K562 (cell line): Measurements from ENCODE around the gene P2RX1.

Source experiments
- HDAC2 ChIP-seq: fragments of 450-650 bp; IDR thresholded peaks from 2 replicates; pipeline ENCODE4 v1.6.1; 2016; ENCODE audit warnings: mild to moderate bottlenecking
- HDGF ChIP-seq: fragments of 450-650 bp; IDR thresholded peaks from 2 replicates; pipeline ENCODE4 v1.6.1; 2016
- HNRNPL ChIP-seq: fragments of 200-400 bp; formaldehyde crosslinking; IDR thresholded peaks from 2 replicates; pipeline ENCODE4 v1.6.1; 2017; ENCODE audit warnings: low read depth, mild to moderate bottlenecking, low read length
- MAFF ChIP-seq: IDR thresholded peaks from 2 replicates; pipeline ENCODE4 v1.6.1; 2012; ENCODE audit warnings: low read length, improper control_type of control experiment
- MEF2D ChIP-seq: conservative IDR thresholded peaks from 2 replicates; pipeline ENCODE4 v1.6.1; 2016; ENCODE audit warnings: low read depth, missing genetic modification characterization, missing compliant biosample characterization
- MXI1 ChIP-seq: IDR thresholded peaks from 2 replicates; pipeline ENCODE4 v1.6.1; 2011; ENCODE audit warnings: low read depth, mild to moderate bottlenecking, improper control_type of control experiment, low read length
- NFE2L1 ChIP-seq: fragments of 450-650 bp; IDR thresholded peaks from 2 replicates; pipeline ENCODE4 v1.6.1; 2016; ENCODE audit warnings: missing genetic modification characterization, low read depth, mild to moderate bottlenecking, missing compliant biosample characterization, moderate library complexity, borderline replicate concordance
- RBFOX2 ChIP-seq: fragments of 200-400 bp; formaldehyde crosslinking; IDR thresholded peaks from 2 replicates; pipeline ENCODE4 v1.6.1; 2017; ENCODE audit warnings: low read depth, mild to moderate bottlenecking, low read length, moderate library complexity
- TF ChIP-seq, protein P1 (sequence below): sonication (generic); formaldehyde crosslinking; IDR thresholded peaks from 2 replicates; pipeline ENCODE4 v1.8.1; 2022; ENCODE audit warnings: missing genetic modification reagents
- TF ChIP-seq, protein P2 (sequence below), 3 experiments: IDR thresholded peaks in 2 of 3; conservative IDR thresholded peaks in 1 of 3; 2 replicates each; pipeline ENCODE4 v1.5.1; 2011 to 2012; ENCODE audit warnings: low read length in 3 of 3, mild to moderate bottlenecking in 3 of 3, control low read depth in 2 of 3, improper control_type of control experiment in 1 of 3, inconsistent platforms in 1 of 3, low read depth in 1 of 3, mixed read lengths in 1 of 3, moderate library complexity in 1 of 3; ENCODE audit not compliant: insufficient read depth in 2 of 3

DNA sequence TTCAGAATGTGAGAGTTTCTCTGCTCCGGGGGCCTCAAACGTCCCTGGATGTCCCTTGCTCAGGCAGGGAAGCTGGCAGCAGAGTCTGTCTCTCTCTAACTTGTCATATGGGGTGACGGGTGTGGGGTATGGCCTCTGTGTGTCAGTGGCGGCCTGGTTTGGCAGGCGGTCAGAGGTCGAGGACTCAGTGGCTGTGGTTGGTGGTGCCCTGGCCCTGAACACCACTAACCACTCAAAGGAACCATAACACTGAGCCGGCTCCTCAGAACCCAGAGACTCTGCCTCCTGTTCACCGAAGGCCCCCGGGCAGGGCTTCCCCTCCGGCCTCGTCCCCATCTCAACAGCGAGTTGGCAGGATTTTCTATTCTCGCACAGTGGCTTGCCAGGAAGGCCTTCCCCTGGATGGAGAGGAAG is 677 bp downstream of the P2RX1 start:
- TF ChIP-seq, protein P1, sequence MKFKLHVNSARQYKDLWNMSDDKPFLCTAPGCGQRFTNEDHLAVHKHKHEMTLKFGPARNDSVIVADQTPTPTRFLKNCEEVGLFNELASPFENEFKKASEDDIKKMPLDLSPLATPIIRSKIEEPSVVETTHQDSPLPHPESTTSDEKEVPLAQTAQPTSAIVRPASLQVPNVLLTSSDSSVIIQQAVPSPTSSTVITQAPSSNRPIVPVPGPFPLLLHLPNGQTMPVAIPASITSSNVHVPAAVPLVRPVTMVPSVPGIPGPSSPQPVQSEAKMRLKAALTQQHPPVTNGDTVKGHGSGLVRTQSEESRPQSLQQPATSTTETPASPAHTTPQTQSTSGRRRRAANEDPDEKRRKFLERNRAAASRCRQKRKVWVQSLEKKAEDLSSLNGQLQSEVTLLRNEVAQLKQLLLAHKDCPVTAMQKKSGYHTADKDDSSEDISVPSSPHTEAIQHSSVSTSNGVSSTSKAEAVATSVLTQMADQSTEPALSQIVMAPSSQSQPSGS = no peak
- TF ChIP-seq NFE2L1 (no peak), HDGF (no peak), MAFF (no peak), MEF2D (tag) (no peak), MXI1 (no peak), HNRNPL (no peak), RBFOX2 (no peak; the same call in 1 of the 2 replicates), HDAC2 (no peak)
- TF ChIP-seq, protein P2, sequence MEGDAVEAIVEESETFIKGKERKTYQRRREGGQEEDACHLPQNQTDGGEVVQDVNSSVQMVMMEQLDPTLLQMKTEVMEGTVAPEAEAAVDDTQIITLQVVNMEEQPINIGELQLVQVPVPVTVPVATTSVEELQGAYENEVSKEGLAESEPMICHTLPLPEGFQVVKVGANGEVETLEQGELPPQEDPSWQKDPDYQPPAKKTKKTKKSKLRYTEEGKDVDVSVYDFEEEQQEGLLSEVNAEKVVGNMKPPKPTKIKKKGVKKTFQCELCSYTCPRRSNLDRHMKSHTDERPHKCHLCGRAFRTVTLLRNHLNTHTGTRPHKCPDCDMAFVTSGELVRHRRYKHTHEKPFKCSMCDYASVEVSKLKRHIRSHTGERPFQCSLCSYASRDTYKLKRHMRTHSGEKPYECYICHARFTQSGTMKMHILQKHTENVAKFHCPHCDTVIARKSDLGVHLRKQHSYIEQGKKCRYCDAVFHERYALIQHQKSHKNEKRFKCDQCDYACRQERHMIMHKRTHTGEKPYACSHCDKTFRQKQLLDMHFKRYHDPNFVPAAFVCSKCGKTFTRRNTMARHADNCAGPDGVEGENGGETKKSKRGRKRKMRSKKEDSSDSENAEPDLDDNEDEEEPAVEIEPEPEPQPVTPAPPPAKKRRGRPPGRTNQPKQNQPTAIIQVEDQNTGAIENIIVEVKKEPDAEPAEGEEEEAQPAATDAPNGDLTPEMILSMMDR (IDR thresholded peaks at IDR 0.05 in 2 of 3, conservative IDR thresholded peaks at IDR 0.05 in 1 of 3; ENCODE audit: insufficient read depth in 2 of 3, low read depth in 1 of 3, low read length in 3 of 3) = no peak
